Neural cell (in vitro differentiated cells): ENCODE measurements around the gene MYLIP. TPM values are rescaled to one million over a fixed set of nuclear protein-coding genes. Genes with fewer than 3 reads are reported as not detected.

ENCODE experiments used
- H2AFZ ChIP-seq: fragments of 200-600, 300-800 bp; sonication (generic), shearing (Covaris generic); 2 replicates; pipeline ENCODE4 v1.6.0; 2014; ENCODE audit warnings: low read depth, mild to moderate bottlenecking, antibody characterized with exemption, low read length, moderate library complexity
- H3F3A ChIP-seq: fragments of 200-600 bp; shearing (Covaris generic); 2 replicates; pipeline ENCODE4 v1.6.1; 2016; ENCODE audit warnings: mild to moderate bottlenecking, moderate library complexity, mixed read lengths, antibody characterized with exemption, low read length; ENCODE audit not compliant: insufficient read depth, poor library complexity, severe bottlenecking
- H3K27ac ChIP-seq: fragments of 200-600, 300-800 bp; sonication (generic), shearing (Covaris generic); 2 replicates; pipeline ENCODE4 v1.5.1; 2014; ENCODE audit warnings: mild to moderate bottlenecking, low read length, moderate library complexity
- H3K27me3 ChIP-seq: fragments of 300-800, 200-600 bp; sonication (generic), shearing (Covaris generic); 2 replicates; pipeline ENCODE4 v1.6.0; 2014; ENCODE audit warnings: mild to moderate bottlenecking, low read depth, low read length, moderate library complexity; ENCODE audit not compliant: insufficient read depth
- H3K36me3 ChIP-seq: fragments of 300-800, 200-600 bp; sonication (generic), shearing (Covaris generic); 2 replicates; pipeline ENCODE4 v1.5.1; 2014; ENCODE audit warnings: mild to moderate bottlenecking, antibody characterized with exemption, low read length, moderate library complexity; ENCODE audit not compliant: insufficient read depth
- H3K4me2 ChIP-seq: fragments of 300-800, 200-600 bp; sonication (generic), shearing (Covaris generic); 2 replicates; pipeline ENCODE4 v1.6.0; 2014; ENCODE audit warnings: mild to moderate bottlenecking, low read length
- H3K4me3 ChIP-seq: fragments of 300-800, 200-600 bp; sonication (generic), shearing (Covaris generic); 2 replicates; pipeline ENCODE4 v1.5.1; 2014; ENCODE audit warnings: mild to moderate bottlenecking, low read length, moderate library complexity
- H3K79me2 ChIP-seq: fragments of 200-600 bp; shearing (Covaris generic); replicated peaks from 2 replicates; pipeline ENCODE4 v1.6.0; 2014; ENCODE audit warnings: mild to moderate bottlenecking, low read length, moderate library complexity; ENCODE audit not compliant: insufficient read depth
- H3K9ac ChIP-seq: fragments of 300-800, 200-600 bp; sonication (generic), shearing (Covaris generic); 2 replicates; pipeline ENCODE4 v1.6.1; 2016; ENCODE audit warnings: mild to moderate bottlenecking, low read length, mixed read lengths
- H3K9me2 ChIP-seq: fragments of 200-600 bp; shearing (Covaris generic); 2 replicates; pipeline ENCODE4 v1.6.1; 2016; ENCODE audit warnings: mild to moderate bottlenecking, low read length, mixed read lengths; ENCODE audit not compliant: insufficient read depth
- H3K9me3 ChIP-seq: fragments of 200-600, 300-800 bp; sonication (generic), shearing (Covaris generic); 2 replicates; pipeline ENCODE4 v1.6.1; 2016; ENCODE audit warnings: mild to moderate bottlenecking, mixed run types, low read length, moderate library complexity, mixed read lengths
- H4K20me1 ChIP-seq: fragments of 200-600 bp; shearing (Covaris generic); 2 replicates; pipeline ENCODE4 v1.6.1; 2016; ENCODE audit warnings: mild to moderate bottlenecking, mixed run types; ENCODE audit not compliant: insufficient read depth
- CTCF ChIP-seq: fragments of 450-650 bp; IDR thresholded peaks from 2 replicates; pipeline ENCODE4 v1.5.1; 2014; ENCODE audit warnings: antibody characterized with exemption, mild to moderate bottlenecking, moderate library complexity; ENCODE audit not compliant: poor library complexity, severe bottlenecking
- EP300 ChIP-seq: fragments of 450-650 bp; conservative IDR thresholded peaks from 2 replicates; pipeline ENCODE4 v1.6.1; 2014; ENCODE audit warnings: antibody characterized with exemption, mild to moderate bottlenecking, moderate library complexity; ENCODE audit not compliant: poor library complexity, severe bottlenecking
- EZH2 ChIP-seq: fragments of 200-600, 300-800 bp; shearing (Covaris generic), sonication (generic); IDR thresholded peaks from 2 replicates; pipeline ENCODE4 v1.6.1; 2014; ENCODE audit warnings: antibody characterized with exemption, low read length, borderline replicate concordance, mild to moderate bottlenecking; ENCODE audit not compliant: insufficient read depth, poor library complexity, severe bottlenecking
- MXI1 ChIP-seq: fragments of 450-650 bp; conservative IDR thresholded peaks from 2 replicates; pipeline ENCODE4 v1.6.1; 2014; ENCODE audit warnings: antibody characterized with exemption, mild to moderate bottlenecking; ENCODE audit not compliant: poor library complexity, severe bottlenecking
- POLR2AphosphoS5 ChIP-seq: IDR thresholded peaks from 2 replicates; pipeline ENCODE4 v1.6.1; 2012
- RAD21 ChIP-seq: fragments of 450-650 bp; conservative IDR thresholded peaks from 2 replicates; pipeline ENCODE4 v1.6.1; 2014; ENCODE audit warnings: antibody characterized with exemption, mild to moderate bottlenecking, moderate library complexity
- REST ChIP-seq: IDR thresholded peaks from 2 replicates; pipeline ENCODE4 v1.6.1; 2012; ENCODE audit warnings: borderline replicate concordance
- SMC3 ChIP-seq: fragments of 450-650 bp; conservative IDR thresholded peaks from 2 replicates; pipeline ENCODE4 v1.6.1; 2014; ENCODE audit warnings: antibody characterized with exemption, mild to moderate bottlenecking, moderate library complexity; ENCODE audit not compliant: poor library complexity
- TAF1 ChIP-seq: IDR thresholded peaks from 2 replicates; pipeline ENCODE4 v1.6.1; 2012; ENCODE audit warnings: low read depth
- polyA plus RNA-seq: library from polyadenylated mRNA; depleted of rRNA; stranded (reverse); fragments of >200 nt; gene quantifications from 2 replicates; pipeline ENCODE4 v1.2.3, GENCODE V29; 2014

MYLIP gene
- polyA plus RNA-seq, 1 donor from 2014 or later, result 8.1 TPM

GRCh38 chr6:16130932-16131387 is 2.1 kb downstream of the MYLIP start:
- H3K27me3 ChIP-seq, result peaks cover 10% of the 10 kb centered on the region
- no peaks in the 10 kb centered on the region for H3K9me2 ChIP-seq
- H3F3A ChIP-seq, result no peaks in the 10 kb centered on the region
- H2AFZ ChIP-seq, result no peak overlapping the region
- no peak overlapping the region for H3K27ac ChIP-seq
- TF ChIP-seq REST (no peak), SMC3 (no peak), TAF1 (no peak), EP300 (no peak), MXI1 (no peak), RAD21 (no peak), CTCF (no peak), EZH2 (no peak), POLR2AphosphoS5 (no peak)
- H3K4me3 ChIP-seq, result peak overlapping the region; percentile 94
- H4K20me1 ChIP-seq, result no peaks in the 10 kb centered on the region
- H3K36me3 ChIP-seq, result no peaks in the 10 kb centered on the region
- H3K79me2 ChIP-seq, result no peaks in the 10 kb centered on the region
- H3K4me2 ChIP-seq, result peak overlapping the region; percentile 66
- no peak overlapping the region for H3K9ac ChIP-seq
- H3K9me3 ChIP-seq, result no peaks in the 10 kb centered on the region

- no peak for TF ChIP-seq EZH2
- TF ChIP-seq SMC3, result no peak
- TF ChIP-seq MXI1, result no peak
- no peak for TF ChIP-seq RAD21
- TF ChIP-seq EP300, result no peak
- no peak for TF ChIP-seq REST
- TF ChIP-seq CTCF, result no peak
- no peak for TF ChIP-seq POLR2AphosphoS5
- TF ChIP-seq TAF1, result no peak
- H3K4me3 ChIP-seq, result peak overlapping the region; percentile 94
- H3K27ac ChIP-seq, result no peak overlapping the region
- no peak overlapping the region for H3K4me2 ChIP-seq
- no peaks in the 10 kb centered on the region for H3K79me2 ChIP-seq
- no peaks in the 10 kb centered on the region for H3K36me3 ChIP-seq
- H3K9me3 ChIP-seq, result no peaks in the 10 kb centered on the region
- H4K20me1 ChIP-seq, result no peaks in the 10 kb centered on the region
- no peak overlapping the region for H3K9ac ChIP-seq
- peaks cover 10% of the 10 kb centered on the region for H3K27me3 ChIP-seq
- no peak overlapping the region for H2AFZ ChIP-seq
- H3K9me2 ChIP-seq, result no peaks in the 10 kb centered on the region
- no peaks in the 10 kb centered on the region for H3F3A ChIP-seq
Measured at GRCh38 chr6:16132909-16133308, 4.0 kb downstream of the MYLIP start.
